Measurements from ENCODE around the gene APBB1.

- TF ChIP-seq EZH2 (IDR thresholded peaks at IDR 0.05; ENCODE audit: borderline replicate concordance, low read depth, low read length, poor library complexity, severe bottlenecking) (no peak), CTCF (conservative IDR thresholded peaks at IDR 0.05; ENCODE audit: low read depth, low read length) (no peak)
Measured at GRCh38 chr11:6357222-6357621, 61.7 kb downstream of the APBB1 start.

Data from A673 (cell line).